HepG2 (cell line): ENCODE measurements around the gene SPPL2B. TPM values are rescaled to one million over a fixed set of nuclear protein-coding genes. Genes with fewer than 3 reads are reported as not detected.

Experiments used
- ARNTL ChIP-seq: sonication (generic); formaldehyde crosslinking; IDR thresholded peaks from 2 replicates; pipeline ENCODE4 v1.4.0; 2020; ENCODE audit warnings: mild to moderate bottlenecking, missing genetic modification reagents
- EED ChIP-seq: sonication (generic); formaldehyde crosslinking; IDR thresholded peaks from 2 replicates; pipeline ENCODE4 v1.5.0; 2020; ENCODE audit warnings: mild to moderate bottlenecking, missing genetic modification reagents
- ELF1 ChIP-seq: sonication (generic); formaldehyde crosslinking; IDR thresholded peaks from 2 replicates; pipeline ENCODE4 v1.4.0; 2020; ENCODE audit warnings: missing genetic modification reagents
- ETV5 ChIP-seq: IDR thresholded peaks from 2 replicates; pipeline ENCODE4 v1.6.1; 2018; ENCODE audit warnings: missing biosample characterization, missing genetic modification reagents, inconsistent platforms, borderline replicate concordance
- FOXO1 ChIP-seq: sonication (generic); formaldehyde crosslinking; IDR thresholded peaks from 2 replicates; pipeline ENCODE4 v1.4.0; 2020; ENCODE audit warnings: missing genetic modification reagents
- HDAC2 ChIP-seq: sonication (generic); formaldehyde crosslinking; IDR thresholded peaks from 2 replicates; pipeline ENCODE4 v1.4.0; 2020; ENCODE audit warnings: missing genetic modification reagents
- MYC ChIP-seq: sonication (generic); formaldehyde crosslinking; IDR thresholded peaks from 2 replicates; pipeline ENCODE4 v1.9.0; 2021; ENCODE audit warnings: missing genetic modification reagents, borderline replicate concordance
- NFIB ChIP-seq: sonication (generic); formaldehyde crosslinking; IDR thresholded peaks from 2 replicates; pipeline ENCODE4 v1.9.0; 2021; ENCODE audit warnings: missing genetic modification reagents, mild to moderate bottlenecking, borderline replicate concordance
- SALL2 ChIP-seq: sonication (generic); formaldehyde crosslinking; IDR thresholded peaks from 2 replicates; pipeline ENCODE4 v1.8.1; 2023; ENCODE audit warnings: mild to moderate bottlenecking, missing genetic modification reagents, inconsistent platforms
- XRCC5 ChIP-seq: fragments of 200-400 bp; formaldehyde crosslinking; optimal IDR thresholded peaks from 2 replicates; pipeline ENCODE3; 2017; ENCODE audit warnings: mild to moderate bottlenecking, low read length
- YY1 ChIP-seq: IDR thresholded peaks from 2 replicates; pipeline ENCODE4 v1.6.1; 2011; ENCODE audit warnings: low read length, low read depth, moderate library complexity, mild to moderate bottlenecking; ENCODE audit not compliant: insufficient read depth, insufficient replicate concordance
- ZEB1 ChIP-seq: IDR thresholded peaks from 2 replicates; pipeline ENCODE4 v1.6.1; 2012; ENCODE audit warnings: mild to moderate bottlenecking, low read depth, inconsistent platforms; ENCODE audit not compliant: insufficient replicate concordance
- ZFP37 ChIP-seq: sonication (generic); formaldehyde crosslinking; IDR thresholded peaks from 2 replicates; pipeline ENCODE4 v1.4.0; 2020; ENCODE audit warnings: missing genetic modification reagents, borderline replicate concordance
- ZNF501 ChIP-seq: sonication (generic); formaldehyde crosslinking; IDR thresholded peaks from 2 replicates; pipeline ENCODE4 v1.5.1; 2020; ENCODE audit warnings: mild to moderate bottlenecking, moderate library complexity, missing genetic modification reagents
- ZNF563 ChIP-seq: sonication (generic); formaldehyde crosslinking; IDR thresholded peaks from 2 replicates; pipeline ENCODE4 v1.8.0; 2022; ENCODE audit warnings: mild to moderate bottlenecking, moderate library complexity, missing genetic modification reagents
- ZNF598 ChIP-seq: sonication (generic); formaldehyde crosslinking; IDR thresholded peaks from 2 replicates; pipeline ENCODE4 v1.5.1; 2020; ENCODE audit warnings: mild to moderate bottlenecking, missing genetic modification reagents, borderline replicate concordance
- ZNF776 ChIP-seq: sonication (generic); formaldehyde crosslinking; IDR thresholded peaks from 2 replicates; pipeline ENCODE4 v1.4.0; 2020; ENCODE audit warnings: mild to moderate bottlenecking, missing genetic modification reagents
- polyA plus RNA-seq, 8 experiments: library from polyadenylated mRNA; depleted of rRNA in 3 of 8; stranded (reverse) in 7 of 8; unstranded in 1 of 8; fragments of >200 nt; fragmentation: Illumina TruSeq in 4 of 8; extraction: Trizol in 4 of 8; gene quantifications; 2 replicates each; pipeline versions ENCODE4 v1.2.1 to v1.2.3, GENCODE V29; 2011 to 2016; ENCODE audit warnings: low read depth in 4 of 8, missing spikeins in 1 of 8, mixed read lengths in 1 of 8; ENCODE audit not compliant: insufficient read depth in 1 of 8
- total RNA-seq, 5 experiments: library from RNA; depleted of rRNA; stranded (reverse); fragments of >200 nt; fragmentation: Illumina TruSeq; extraction: Trizol; gene quantifications; 2 replicates each; pipeline ENCODE4 v1.2.3, GENCODE V29; 2016; ENCODE audit warnings: low read depth in 1 of 5
- TF ChIP-seq, protein P1 (sequence below): sonication (generic); formaldehyde crosslinking; IDR thresholded peaks from 2 replicates; pipeline ENCODE4 v1.5.1; 2020; ENCODE audit warnings: missing genetic modification reagents, mild to moderate bottlenecking, borderline replicate concordance
- TF ChIP-seq, protein P2 (sequence below): sonication (generic); formaldehyde crosslinking; conservative IDR thresholded peaks from 2 replicates; pipeline ENCODE4 v1.8.0; 2022; ENCODE audit warnings: low read depth, missing genetic modification reagents
- TF ChIP-seq, protein P3 (sequence below): IDR thresholded peaks from 2 replicates; pipeline ENCODE4 v1.6.1; 2012; ENCODE audit warnings: inconsistent platforms
- TF ChIP-seq, protein P4 (sequence below): sonication (generic); formaldehyde crosslinking; IDR thresholded peaks from 2 replicates; pipeline ENCODE4 v1.5.0; 2020; ENCODE audit warnings: mild to moderate bottlenecking, missing genetic modification reagents
- TF ChIP-seq, protein P5 (sequence below): IDR thresholded peaks from 2 replicates; pipeline ENCODE4 v1.6.1; 2016; ENCODE audit warnings: missing genetic modification reagents, missing compliant biosample characterization

SPPL2B gene
- total and polyA plus RNA-seq, 2 of the 13 experiments (the other 11 are each of a cell fraction or from before 2014, with no cell fraction given) = 14.9 to 15.2 TPM

DNA sequence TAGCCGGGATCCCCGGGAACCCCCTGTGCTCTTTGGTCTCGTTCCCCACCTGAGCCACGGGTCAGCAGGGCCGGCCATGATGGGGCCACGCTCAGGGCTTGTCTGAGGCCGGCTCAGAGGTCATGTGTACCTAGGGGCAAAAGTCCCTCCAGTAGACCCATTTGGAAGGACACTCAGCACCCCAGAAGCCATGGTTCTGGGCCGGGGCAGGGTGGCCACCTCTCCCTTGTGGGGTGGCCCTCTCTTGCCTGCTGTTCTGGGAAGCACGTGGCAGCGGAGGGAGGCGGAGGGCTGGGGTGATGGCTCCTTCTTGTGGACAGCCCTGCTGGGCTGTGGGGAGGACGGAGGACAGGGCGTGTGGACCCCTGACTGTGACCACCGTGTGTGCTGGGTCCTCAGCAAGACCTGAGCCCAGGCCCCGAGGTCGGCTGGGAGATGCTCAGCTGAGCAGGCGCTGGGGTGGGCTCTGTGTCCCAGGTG is 40.1 kb upstream of the SPPL2B start (continued):
- TF ChIP-seq ZNF501 (CRISPR knock-in tag) (peak; percentile 80; the same call in 1 of the 2 replicates), XRCC5 (peak; percentile 38), ARNTL (peak; percentile 40; the same call in 1 of the 2 replicates), YY1 (peak; percentile 78), ZNF598 (0 out of 2 replicates have a peak, but pooled peaks have one; percentile 33), NFIB (CRISPR knock-in tag) (peak; percentile 81; the same call in 1 of the 2 replicates), ELF1 (CRISPR knock-in tag) (peak; percentile 26; the same call in 1 of the 2 replicates), ETV5 (CRISPR knock-in tag) (peak; percentile 60; the same call in 1 of the 2 replicates), MYC (CRISPR knock-in tag) (peak; percentile 70), FOXO1 (CRISPR knock-in tag) (peak; percentile 10; the same call in 1 of the 2 replicates), SALL2 (0 out of 2 replicates have a peak, but pooled peaks have one; percentile 34), ZEB1 (peak; percentile 34), EED (CRISPR knock-in tag) (peak; percentile 63; the same call in 1 of the 2 replicates), ZNF563 (0 out of 2 replicates have a peak, but pooled peaks have one; percentile 7), ZFP37 (CRISPR knock-in tag) (no peak), ZNF776 (CRISPR knock-in tag) (0 out of 2 replicates have a peak, but pooled peaks have one; percentile 48), HDAC2 (CRISPR knock-in tag) (peak; percentile 28; the same call in 1 of the 2 replicates)
- TF ChIP-seq, protein P1, sequence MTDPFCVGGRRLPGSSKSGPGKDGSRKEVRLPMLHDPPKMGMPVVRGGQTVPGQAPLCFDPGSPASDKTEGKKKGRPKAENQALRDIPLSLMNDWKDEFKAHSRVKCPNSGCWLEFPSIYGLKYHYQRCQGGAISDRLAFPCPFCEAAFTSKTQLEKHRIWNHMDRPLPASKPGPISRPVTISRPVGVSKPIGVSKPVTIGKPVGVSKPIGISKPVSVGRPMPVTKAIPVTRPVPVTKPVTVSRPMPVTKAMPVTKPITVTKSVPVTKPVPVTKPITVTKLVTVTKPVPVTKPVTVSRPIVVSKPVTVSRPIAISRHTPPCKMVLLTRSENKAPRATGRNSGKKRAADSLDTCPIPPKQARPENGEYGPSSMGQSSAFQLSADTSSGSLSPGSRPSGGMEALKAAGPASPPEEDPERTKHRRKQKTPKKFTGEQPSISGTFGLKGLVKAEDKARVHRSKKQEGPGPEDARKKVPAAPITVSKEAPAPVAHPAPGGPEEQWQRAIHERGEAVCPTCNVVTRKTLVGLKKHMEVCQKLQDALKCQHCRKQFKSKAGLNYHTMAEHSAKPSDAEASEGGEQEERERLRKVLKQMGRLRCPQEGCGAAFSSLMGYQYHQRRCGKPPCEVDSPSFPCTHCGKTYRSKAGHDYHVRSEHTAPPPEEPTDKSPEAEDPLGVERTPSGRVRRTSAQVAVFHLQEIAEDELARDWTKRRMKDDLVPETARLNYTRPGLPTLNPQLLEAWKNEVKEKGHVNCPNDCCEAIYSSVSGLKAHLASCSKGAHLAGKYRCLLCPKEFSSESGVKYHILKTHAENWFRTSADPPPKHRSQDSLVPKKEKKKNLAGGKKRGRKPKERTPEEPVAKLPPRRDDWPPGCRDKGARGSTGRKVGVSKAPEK (CRISPR knock-in tag) = peak; percentile 43; the same call in 1 of the 2 replicates
- TF ChIP-seq, protein P2, sequence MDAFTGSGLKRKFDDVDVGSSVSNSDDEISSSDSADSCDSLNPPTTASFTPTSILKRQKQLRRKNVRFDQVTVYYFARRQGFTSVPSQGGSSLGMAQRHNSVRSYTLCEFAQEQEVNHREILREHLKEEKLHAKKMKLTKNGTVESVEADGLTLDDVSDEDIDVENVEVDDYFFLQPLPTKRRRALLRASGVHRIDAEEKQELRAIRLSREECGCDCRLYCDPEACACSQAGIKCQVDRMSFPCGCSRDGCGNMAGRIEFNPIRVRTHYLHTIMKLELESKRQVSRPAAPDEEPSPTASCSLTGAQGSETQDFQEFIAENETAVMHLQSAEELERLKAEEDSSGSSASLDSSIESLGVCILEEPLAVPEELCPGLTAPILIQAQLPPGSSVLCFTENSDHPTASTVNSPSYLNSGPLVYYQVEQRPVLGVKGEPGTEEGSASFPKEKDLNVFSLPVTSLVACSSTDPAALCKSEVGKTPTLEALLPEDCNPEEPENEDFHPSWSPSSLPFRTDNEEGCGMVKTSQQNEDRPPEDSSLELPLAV = no peak
- TF ChIP-seq, protein P3, sequence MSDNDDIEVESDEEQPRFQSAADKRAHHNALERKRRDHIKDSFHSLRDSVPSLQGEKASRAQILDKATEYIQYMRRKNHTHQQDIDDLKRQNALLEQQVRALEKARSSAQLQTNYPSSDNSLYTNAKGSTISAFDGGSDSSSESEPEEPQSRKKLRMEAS = peak; percentile 84
- TF ChIP-seq, protein P4, sequence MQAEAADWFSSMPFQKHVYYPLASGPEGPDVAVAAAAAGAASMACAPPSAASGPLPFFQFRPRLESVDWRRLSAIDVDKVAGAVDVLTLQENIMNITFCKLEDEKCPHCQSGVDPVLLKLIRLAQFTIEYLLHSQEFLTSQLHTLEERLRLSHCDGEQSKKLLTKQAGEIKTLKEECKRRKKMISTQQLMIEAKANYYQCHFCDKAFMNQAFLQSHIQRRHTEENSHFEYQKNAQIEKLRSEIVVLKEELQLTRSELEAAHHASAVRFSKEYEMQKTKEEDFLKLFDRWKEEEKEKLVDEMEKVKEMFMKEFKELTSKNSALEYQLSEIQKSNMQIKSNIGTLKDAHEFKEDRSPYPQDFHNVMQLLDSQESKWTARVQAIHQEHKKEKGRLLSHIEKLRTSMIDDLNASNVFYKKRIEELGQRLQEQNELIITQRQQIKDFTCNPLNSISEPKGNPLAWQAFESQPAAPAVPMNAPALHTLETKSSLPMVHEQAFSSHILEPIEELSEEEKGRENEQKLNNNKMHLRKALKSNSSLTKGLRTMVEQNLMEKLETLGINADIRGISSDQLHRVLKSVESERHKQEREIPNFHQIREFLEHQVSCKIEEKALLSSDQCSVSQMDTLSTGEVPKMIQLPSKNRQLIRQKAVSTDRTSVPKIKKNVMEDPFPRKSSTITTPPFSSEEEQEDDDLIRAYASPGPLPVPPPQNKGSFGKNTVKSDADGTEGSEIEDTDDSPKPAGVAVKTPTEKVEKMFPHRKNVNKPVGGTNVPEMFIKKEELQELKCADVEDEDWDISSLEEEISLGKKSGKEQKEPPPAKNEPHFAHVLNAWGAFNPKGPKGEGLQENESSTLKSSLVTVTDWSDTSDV (CRISPR knock-in tag) = 0 out of 2 replicates have a peak, but pooled peaks have one; percentile 19
- TF ChIP-seq, protein P5, sequence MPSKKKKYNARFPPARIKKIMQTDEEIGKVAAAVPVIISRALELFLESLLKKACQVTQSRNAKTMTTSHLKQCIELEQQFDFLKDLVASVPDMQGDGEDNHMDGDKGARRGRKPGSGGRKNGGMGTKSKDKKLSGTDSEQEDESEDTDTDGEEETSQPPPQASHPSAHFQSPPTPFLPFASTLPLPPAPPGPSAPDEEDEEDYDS (CRISPR knock-in tag) = 0 out of 2 replicates have a peak, but pooled peaks have one; percentile 22
